ENCODE measurements around the gene EFNA2.

Gene EFNA2

DNA sequence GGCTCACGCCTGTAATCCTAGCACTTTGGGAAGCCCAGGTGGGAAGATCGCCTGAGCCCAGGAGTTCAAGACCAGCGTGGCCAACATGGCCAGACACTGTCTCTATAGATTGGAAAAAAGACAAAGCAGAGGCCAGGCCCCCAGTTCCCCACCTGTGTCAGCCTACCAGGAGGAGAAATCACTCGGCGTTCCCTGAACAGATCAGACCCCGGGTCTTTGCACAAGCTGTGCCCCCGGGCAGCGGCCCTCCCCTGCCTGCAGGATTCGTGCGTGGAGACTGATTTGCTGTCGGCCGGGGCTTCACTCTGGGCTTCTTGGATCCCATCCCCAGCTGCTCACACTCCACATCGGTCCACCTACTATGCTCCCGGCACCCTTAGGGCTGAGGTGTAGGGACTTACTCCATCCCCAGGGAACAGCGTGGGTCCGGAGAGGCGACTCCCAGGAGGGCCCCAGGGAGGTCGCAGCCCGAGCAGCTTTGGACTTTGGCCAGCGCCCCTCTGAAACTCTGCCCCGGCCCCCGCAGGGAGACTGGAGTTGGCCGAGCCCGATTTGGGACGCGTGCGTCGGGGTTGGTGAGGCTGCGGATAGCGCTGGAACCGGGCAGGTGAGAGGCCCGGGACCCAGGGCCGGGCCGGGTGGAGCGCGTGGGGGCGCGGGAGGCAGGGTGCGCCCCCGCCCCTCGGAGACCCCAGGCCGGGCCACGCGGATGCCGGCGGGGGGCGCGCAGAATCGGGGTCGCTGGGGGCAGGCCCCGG lies 515 bp upstream of the EFNA2 start:
- TF ChIP-seq, protein P1, sequence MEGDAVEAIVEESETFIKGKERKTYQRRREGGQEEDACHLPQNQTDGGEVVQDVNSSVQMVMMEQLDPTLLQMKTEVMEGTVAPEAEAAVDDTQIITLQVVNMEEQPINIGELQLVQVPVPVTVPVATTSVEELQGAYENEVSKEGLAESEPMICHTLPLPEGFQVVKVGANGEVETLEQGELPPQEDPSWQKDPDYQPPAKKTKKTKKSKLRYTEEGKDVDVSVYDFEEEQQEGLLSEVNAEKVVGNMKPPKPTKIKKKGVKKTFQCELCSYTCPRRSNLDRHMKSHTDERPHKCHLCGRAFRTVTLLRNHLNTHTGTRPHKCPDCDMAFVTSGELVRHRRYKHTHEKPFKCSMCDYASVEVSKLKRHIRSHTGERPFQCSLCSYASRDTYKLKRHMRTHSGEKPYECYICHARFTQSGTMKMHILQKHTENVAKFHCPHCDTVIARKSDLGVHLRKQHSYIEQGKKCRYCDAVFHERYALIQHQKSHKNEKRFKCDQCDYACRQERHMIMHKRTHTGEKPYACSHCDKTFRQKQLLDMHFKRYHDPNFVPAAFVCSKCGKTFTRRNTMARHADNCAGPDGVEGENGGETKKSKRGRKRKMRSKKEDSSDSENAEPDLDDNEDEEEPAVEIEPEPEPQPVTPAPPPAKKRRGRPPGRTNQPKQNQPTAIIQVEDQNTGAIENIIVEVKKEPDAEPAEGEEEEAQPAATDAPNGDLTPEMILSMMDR (IDR thresholded peaks at IDR 0.05; ENCODE audit: insufficient read depth, missing control alignments), result no peak
- DNase-seq (ENCODE audit: insufficient read length, low spot score) (no peak), FAIRE-seq (no peak)

DNA sequence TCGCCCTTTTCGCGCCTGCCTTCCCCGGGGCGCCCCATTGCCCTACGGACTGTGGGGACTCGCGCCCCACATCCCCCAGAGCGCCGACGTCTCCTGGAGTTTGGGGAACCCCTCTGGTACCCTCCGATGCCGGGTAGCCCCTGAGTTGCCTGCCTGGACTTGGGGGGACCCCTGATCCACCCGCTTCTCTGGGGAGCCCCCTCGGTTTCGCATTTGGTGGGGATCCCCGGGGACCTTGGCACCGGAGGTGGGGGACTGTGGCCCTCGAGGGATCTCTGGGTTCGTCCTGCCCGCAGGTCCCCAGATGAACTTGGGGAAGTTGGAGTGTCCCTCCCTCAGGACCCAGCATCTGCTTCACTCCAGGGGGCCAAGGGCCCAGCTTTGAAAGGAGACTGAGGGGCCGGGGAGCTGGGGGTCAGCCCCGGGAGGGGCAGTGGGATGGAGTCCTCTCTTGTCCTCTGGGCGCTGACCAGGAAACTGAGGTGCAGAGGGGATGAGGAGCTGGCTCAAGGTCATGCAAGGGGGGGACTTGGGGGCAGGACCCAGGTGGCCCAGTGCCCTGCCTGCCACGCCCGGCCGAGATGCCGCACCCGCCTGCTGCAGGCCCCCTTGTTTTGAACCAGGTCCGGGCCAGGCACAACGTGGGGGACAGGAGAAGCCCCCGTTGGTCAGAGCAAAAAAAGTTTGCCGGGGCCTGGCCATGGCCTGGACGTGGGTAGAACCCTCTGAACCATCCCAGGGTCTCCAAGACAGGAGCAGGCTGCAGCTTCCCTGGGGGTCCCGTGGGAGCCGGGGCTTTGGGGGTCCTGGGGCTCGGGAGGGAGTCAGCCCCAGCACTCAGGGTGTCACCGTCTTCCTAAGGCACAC lies 1.0 kb downstream of the EFNA2 start:
- FAIRE-seq, result no peak
- no peak for DNase-seq (ENCODE audit: insufficient read length, low spot score)
- TF ChIP-seq, protein P1 (IDR thresholded peaks at IDR 0.05; ENCODE audit: insufficient read depth, missing control alignments), result no peak

DNA sequence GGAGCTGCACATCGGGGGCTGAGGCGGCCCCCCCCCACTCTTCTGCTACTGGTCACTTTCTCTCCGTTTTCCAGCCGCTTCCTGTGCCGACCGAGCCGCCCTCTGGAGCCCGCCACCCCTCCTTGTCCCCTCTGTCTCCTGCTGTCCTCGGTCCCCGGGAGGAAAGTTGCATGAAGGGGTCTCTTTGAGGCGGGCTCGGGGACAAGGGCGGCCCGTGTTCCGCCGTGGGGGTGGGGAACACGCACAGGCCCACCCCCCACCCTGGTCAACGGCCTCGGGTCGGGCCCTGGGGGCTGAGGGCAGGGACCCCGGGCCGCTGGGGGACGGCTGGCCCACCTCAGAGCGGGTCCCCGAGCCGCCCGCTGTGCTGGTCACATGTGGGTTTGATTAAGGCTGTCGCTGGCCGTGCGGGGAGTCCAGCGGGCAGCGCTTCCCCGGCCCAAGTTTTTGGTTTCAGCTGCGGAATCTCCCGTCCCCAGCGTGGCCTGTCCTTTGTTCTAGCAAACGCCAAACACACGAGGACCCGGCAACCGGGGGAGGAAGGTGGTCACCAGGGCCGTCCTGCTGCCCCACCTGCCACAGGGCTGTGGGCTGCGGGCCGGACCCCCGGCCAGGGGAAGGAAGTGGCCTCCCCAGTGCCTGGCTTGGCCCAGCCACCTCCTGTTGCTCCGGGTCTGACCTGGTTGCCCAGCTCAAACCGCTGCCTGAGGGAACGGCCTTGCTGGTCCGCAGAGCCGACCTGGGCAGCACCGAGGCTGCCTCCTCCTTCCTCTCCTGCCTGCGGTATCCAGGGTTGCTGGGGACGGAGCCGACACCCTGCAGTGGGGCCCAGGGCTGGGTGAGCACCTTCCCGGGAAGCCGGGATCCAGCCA lies 1.9 kb downstream of the EFNA2 start:
- FAIRE-seq, result no peak
- TF ChIP-seq, protein P1 (IDR thresholded peaks at IDR 0.05; ENCODE audit: insufficient read depth, missing control alignments), result no peak
- no peak for DNase-seq (ENCODE audit: insufficient read length, low spot score)

DNA sequence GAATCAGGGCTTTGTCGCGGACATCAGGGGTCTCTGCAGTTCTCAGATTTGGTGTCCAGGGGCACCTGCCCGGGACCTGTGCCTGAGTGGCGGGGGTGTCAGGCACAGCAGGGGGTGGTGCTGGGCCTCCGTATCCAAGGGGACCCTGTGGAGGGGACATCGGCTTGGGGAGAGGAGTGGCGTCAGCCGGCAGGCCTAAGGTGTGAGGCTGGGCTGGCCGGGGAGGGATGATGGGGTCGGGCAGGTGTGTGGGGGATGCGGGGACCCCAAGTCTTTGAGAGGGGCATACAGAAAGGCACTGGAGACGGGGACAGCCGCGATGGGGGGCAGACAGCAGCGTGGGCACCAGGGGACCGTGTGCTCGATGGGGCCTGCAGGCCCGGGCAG lies 2.5 kb downstream of the EFNA2 start:
- DNase-seq (ENCODE audit: insufficient read length, low spot score) (no peak), FAIRE-seq (no peak)
- TF ChIP-seq, protein P1 (IDR thresholded peaks at IDR 0.05; ENCODE audit: insufficient read depth, missing control alignments), result no peak

DNA sequence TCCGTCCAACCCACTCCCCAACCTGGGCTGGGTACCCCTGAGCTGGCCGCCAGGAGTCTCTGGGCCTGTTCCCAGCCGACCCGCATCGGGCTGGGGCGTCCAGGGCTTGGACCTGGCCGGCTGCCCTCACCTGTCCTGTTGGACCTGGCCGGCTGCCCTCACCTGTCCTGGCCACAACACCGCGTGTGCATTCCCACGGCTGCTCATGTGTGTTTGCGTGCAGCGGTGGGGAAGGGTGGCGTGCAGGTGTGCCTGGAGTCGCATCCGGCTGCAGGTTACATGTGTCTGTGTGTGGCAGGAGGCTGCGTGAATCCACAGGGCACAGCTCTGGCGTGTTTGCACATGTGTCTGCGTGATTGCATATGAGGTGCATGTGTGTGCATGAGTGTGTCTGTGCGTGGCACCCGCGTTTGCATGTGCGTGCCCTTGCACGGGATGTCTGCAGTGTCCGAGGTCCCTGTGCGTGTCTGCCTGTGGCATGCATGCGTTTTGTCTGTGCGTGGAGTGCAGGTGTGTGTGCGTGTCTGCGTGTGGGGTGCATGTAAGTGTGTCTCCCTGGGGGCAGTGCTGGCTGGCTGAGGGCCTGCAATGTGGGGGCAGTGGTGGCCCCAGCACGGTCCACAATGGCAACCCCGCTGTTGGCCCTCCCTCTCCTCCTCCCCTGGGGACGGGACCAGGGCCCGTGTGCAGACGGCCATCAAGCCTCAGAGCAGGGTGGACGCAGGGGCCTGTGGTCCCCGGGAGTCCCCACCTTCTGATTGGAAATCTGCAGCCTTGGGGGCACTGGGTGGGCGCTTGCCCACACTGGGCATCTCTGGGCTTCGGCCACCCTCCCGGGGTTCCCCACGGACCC lies 3.4 kb downstream of the EFNA2 start:
- FAIRE-seq, result no peak

DNA sequence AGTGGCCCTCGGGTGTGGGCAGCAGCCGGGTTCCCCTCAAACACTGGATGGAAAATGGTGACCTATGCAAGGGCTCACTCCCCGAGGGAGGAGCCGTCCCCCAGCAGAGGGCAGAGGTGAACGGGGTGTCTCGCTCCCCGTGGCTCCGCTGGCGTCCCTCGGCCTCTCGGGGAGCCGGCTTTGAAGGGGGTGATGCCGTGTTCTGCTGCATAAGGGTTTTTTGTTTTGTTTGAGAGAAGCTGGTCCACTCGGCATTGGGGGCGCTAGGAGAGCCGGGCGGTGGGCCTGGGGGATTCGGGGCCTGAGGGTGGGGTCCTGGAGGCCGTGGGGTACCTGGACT lies 4.0 kb downstream of the EFNA2 start:
- FAIRE-seq (no peak), DNase-seq (ENCODE audit: insufficient read length, low spot score) (no peak)
- TF ChIP-seq, protein P1 (IDR thresholded peaks at IDR 0.05; ENCODE audit: insufficient read depth, missing control alignments), result no peak

More for the DNA sequence above, 3.4 kb downstream of the EFNA2 start:
- TF ChIP-seq, protein P1 (IDR thresholded peaks at IDR 0.05; ENCODE audit: insufficient read depth, missing control alignments), result no peak
- no peak for DNase-seq (ENCODE audit: insufficient read length, low spot score)
